Neural cell (in vitro differentiated cells): ENCODE measurements around the gene CLDND2. TPM values are rescaled to one million over a fixed set of nuclear protein-coding genes. Genes with fewer than 3 reads are reported as not detected.

Experiments used
- H2AFZ ChIP-seq: fragments of 200-600, 300-800 bp; sonication (generic), shearing (Covaris generic); 2 replicates; pipeline ENCODE4 v1.6.0; 2014; ENCODE audit warnings: low read depth, mild to moderate bottlenecking, antibody characterized with exemption, low read length, moderate library complexity
- H3F3A ChIP-seq: fragments of 200-600 bp; shearing (Covaris generic); 2 replicates; pipeline ENCODE4 v1.6.1; 2016; ENCODE audit warnings: mild to moderate bottlenecking, moderate library complexity, mixed read lengths, antibody characterized with exemption, low read length; ENCODE audit not compliant: insufficient read depth, poor library complexity, severe bottlenecking
- H3K27ac ChIP-seq: fragments of 200-600, 300-800 bp; sonication (generic), shearing (Covaris generic); 2 replicates; pipeline ENCODE4 v1.5.1; 2014; ENCODE audit warnings: mild to moderate bottlenecking, low read length, moderate library complexity
- H3K27me3 ChIP-seq: fragments of 300-800, 200-600 bp; sonication (generic), shearing (Covaris generic); 2 replicates; pipeline ENCODE4 v1.6.0; 2014; ENCODE audit warnings: mild to moderate bottlenecking, low read depth, low read length, moderate library complexity; ENCODE audit not compliant: insufficient read depth
- H3K36me3 ChIP-seq: fragments of 300-800, 200-600 bp; sonication (generic), shearing (Covaris generic); 2 replicates; pipeline ENCODE4 v1.5.1; 2014; ENCODE audit warnings: mild to moderate bottlenecking, antibody characterized with exemption, low read length, moderate library complexity; ENCODE audit not compliant: insufficient read depth
- H3K4me2 ChIP-seq: fragments of 300-800, 200-600 bp; sonication (generic), shearing (Covaris generic); 2 replicates; pipeline ENCODE4 v1.6.0; 2014; ENCODE audit warnings: mild to moderate bottlenecking, low read length
- H3K4me3 ChIP-seq: fragments of 300-800, 200-600 bp; sonication (generic), shearing (Covaris generic); 2 replicates; pipeline ENCODE4 v1.5.1; 2014; ENCODE audit warnings: mild to moderate bottlenecking, low read length, moderate library complexity
- H3K79me2 ChIP-seq: fragments of 200-600 bp; shearing (Covaris generic); replicated peaks from 2 replicates; pipeline ENCODE4 v1.6.0; 2014; ENCODE audit warnings: mild to moderate bottlenecking, low read length, moderate library complexity; ENCODE audit not compliant: insufficient read depth
- H3K9ac ChIP-seq: fragments of 300-800, 200-600 bp; sonication (generic), shearing (Covaris generic); 2 replicates; pipeline ENCODE4 v1.6.1; 2016; ENCODE audit warnings: mild to moderate bottlenecking, low read length, mixed read lengths
- H3K9me2 ChIP-seq: fragments of 200-600 bp; shearing (Covaris generic); 2 replicates; pipeline ENCODE4 v1.6.1; 2016; ENCODE audit warnings: mild to moderate bottlenecking, low read length, mixed read lengths; ENCODE audit not compliant: insufficient read depth
- H3K9me3 ChIP-seq: fragments of 200-600, 300-800 bp; sonication (generic), shearing (Covaris generic); 2 replicates; pipeline ENCODE4 v1.6.1; 2016; ENCODE audit warnings: mild to moderate bottlenecking, mixed run types, low read length, moderate library complexity, mixed read lengths
- H4K20me1 ChIP-seq: fragments of 200-600 bp; shearing (Covaris generic); 2 replicates; pipeline ENCODE4 v1.6.1; 2016; ENCODE audit warnings: mild to moderate bottlenecking, mixed run types; ENCODE audit not compliant: insufficient read depth
- EP300 ChIP-seq: fragments of 450-650 bp; conservative IDR thresholded peaks from 2 replicates; pipeline ENCODE4 v1.6.1; 2014; ENCODE audit warnings: antibody characterized with exemption, mild to moderate bottlenecking, moderate library complexity; ENCODE audit not compliant: poor library complexity, severe bottlenecking
- EZH2 ChIP-seq: fragments of 200-600, 300-800 bp; shearing (Covaris generic), sonication (generic); IDR thresholded peaks from 2 replicates; pipeline ENCODE4 v1.6.1; 2014; ENCODE audit warnings: antibody characterized with exemption, low read length, borderline replicate concordance, mild to moderate bottlenecking; ENCODE audit not compliant: insufficient read depth, poor library complexity, severe bottlenecking
- MXI1 ChIP-seq: fragments of 450-650 bp; conservative IDR thresholded peaks from 2 replicates; pipeline ENCODE4 v1.6.1; 2014; ENCODE audit warnings: antibody characterized with exemption, mild to moderate bottlenecking; ENCODE audit not compliant: poor library complexity, severe bottlenecking
- POLR2AphosphoS5 ChIP-seq: IDR thresholded peaks from 2 replicates; pipeline ENCODE4 v1.6.1; 2012
- RAD21 ChIP-seq: fragments of 450-650 bp; conservative IDR thresholded peaks from 2 replicates; pipeline ENCODE4 v1.6.1; 2014; ENCODE audit warnings: antibody characterized with exemption, mild to moderate bottlenecking, moderate library complexity
- SMC3 ChIP-seq: fragments of 450-650 bp; conservative IDR thresholded peaks from 2 replicates; pipeline ENCODE4 v1.6.1; 2014; ENCODE audit warnings: antibody characterized with exemption, mild to moderate bottlenecking, moderate library complexity; ENCODE audit not compliant: poor library complexity
- TAF1 ChIP-seq: IDR thresholded peaks from 2 replicates; pipeline ENCODE4 v1.6.1; 2012; ENCODE audit warnings: low read depth
- polyA plus RNA-seq: library from polyadenylated mRNA; depleted of rRNA; stranded (reverse); fragments of >200 nt; gene quantifications from 2 replicates; pipeline ENCODE4 v1.2.3, GENCODE V29; 2014
- TF ChIP-seq, protein P1 (sequence below): IDR thresholded peaks from 2 replicates; pipeline ENCODE4 v1.6.1; 2012; ENCODE audit warnings: borderline replicate concordance
- TF ChIP-seq, protein P2 (sequence below): fragments of 450-650 bp; IDR thresholded peaks from 2 replicates; pipeline ENCODE4 v1.5.1; 2014; ENCODE audit warnings: antibody characterized with exemption, mild to moderate bottlenecking, moderate library complexity; ENCODE audit not compliant: poor library complexity, severe bottlenecking

The CLDND2 gene
- polyA plus RNA-seq, 1 donor from 2014 or later, result not detected

DNA sequence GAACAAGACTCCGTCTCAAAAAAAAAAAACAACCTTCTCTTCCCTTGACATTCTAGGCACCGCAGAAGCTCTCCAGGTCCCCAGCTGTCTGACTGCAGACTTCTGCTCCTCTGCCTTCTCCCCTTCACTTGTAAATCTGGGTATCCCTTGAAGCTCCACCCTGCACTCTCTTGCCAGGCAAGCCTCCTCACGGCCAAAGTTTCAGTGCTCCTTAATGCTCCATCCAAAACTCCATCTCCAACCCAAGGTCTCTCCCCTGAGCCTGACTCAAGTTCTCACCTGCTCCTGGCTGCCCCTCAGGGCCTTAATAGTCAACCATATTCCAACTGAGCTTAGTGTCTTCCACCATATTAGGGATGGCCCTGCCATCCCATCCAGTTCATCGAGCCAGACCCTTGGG is 1.4 kb upstream of the CLDND2 start:
- H2AFZ ChIP-seq, result no peak overlapping the region
- no peak overlapping the region for H3K9ac ChIP-seq
- no peak overlapping the region for H3K4me3 ChIP-seq
- H3K9me3 ChIP-seq, result no peaks in the 10 kb centered on the region
- H3K27ac ChIP-seq, result no peak overlapping the region
- peaks cover 5% of the 10 kb centered on the region for H3F3A ChIP-seq
- H3K36me3 ChIP-seq, result no peaks in the 10 kb centered on the region
- H3K9me2 ChIP-seq, result no peaks in the 10 kb centered on the region
- TF ChIP-seq, protein P1, sequence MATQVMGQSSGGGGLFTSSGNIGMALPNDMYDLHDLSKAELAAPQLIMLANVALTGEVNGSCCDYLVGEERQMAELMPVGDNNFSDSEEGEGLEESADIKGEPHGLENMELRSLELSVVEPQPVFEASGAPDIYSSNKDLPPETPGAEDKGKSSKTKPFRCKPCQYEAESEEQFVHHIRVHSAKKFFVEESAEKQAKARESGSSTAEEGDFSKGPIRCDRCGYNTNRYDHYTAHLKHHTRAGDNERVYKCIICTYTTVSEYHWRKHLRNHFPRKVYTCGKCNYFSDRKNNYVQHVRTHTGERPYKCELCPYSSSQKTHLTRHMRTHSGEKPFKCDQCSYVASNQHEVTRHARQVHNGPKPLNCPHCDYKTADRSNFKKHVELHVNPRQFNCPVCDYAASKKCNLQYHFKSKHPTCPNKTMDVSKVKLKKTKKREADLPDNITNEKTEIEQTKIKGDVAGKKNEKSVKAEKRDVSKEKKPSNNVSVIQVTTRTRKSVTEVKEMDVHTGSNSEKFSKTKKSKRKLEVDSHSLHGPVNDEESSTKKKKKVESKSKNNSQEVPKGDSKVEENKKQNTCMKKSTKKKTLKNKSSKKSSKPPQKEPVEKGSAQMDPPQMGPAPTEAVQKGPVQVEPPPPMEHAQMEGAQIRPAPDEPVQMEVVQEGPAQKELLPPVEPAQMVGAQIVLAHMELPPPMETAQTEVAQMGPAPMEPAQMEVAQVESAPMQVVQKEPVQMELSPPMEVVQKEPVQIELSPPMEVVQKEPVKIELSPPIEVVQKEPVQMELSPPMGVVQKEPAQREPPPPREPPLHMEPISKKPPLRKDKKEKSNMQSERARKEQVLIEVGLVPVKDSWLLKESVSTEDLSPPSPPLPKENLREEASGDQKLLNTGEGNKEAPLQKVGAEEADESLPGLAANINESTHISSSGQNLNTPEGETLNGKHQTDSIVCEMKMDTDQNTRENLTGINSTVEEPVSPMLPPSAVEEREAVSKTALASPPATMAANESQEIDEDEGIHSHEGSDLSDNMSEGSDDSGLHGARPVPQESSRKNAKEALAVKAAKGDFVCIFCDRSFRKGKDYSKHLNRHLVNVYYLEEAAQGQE, result no peak
- no peak for TF ChIP-seq TAF1
- TF ChIP-seq MXI1, result no peak
- no peak for TF ChIP-seq EZH2
- no peak for TF ChIP-seq SMC3
- no peak for TF ChIP-seq RAD21
- TF ChIP-seq, protein P2, sequence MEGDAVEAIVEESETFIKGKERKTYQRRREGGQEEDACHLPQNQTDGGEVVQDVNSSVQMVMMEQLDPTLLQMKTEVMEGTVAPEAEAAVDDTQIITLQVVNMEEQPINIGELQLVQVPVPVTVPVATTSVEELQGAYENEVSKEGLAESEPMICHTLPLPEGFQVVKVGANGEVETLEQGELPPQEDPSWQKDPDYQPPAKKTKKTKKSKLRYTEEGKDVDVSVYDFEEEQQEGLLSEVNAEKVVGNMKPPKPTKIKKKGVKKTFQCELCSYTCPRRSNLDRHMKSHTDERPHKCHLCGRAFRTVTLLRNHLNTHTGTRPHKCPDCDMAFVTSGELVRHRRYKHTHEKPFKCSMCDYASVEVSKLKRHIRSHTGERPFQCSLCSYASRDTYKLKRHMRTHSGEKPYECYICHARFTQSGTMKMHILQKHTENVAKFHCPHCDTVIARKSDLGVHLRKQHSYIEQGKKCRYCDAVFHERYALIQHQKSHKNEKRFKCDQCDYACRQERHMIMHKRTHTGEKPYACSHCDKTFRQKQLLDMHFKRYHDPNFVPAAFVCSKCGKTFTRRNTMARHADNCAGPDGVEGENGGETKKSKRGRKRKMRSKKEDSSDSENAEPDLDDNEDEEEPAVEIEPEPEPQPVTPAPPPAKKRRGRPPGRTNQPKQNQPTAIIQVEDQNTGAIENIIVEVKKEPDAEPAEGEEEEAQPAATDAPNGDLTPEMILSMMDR, result no peak
- TF ChIP-seq EP300, result no peak
- TF ChIP-seq POLR2AphosphoS5, result no peak
- no peaks in the 10 kb centered on the region for H3K79me2 ChIP-seq
- no peak overlapping the region for H3K4me2 ChIP-seq
- H4K20me1 ChIP-seq, result no peaks in the 10 kb centered on the region
- no peaks in the 10 kb centered on the region for H3K27me3 ChIP-seq

DNA sequence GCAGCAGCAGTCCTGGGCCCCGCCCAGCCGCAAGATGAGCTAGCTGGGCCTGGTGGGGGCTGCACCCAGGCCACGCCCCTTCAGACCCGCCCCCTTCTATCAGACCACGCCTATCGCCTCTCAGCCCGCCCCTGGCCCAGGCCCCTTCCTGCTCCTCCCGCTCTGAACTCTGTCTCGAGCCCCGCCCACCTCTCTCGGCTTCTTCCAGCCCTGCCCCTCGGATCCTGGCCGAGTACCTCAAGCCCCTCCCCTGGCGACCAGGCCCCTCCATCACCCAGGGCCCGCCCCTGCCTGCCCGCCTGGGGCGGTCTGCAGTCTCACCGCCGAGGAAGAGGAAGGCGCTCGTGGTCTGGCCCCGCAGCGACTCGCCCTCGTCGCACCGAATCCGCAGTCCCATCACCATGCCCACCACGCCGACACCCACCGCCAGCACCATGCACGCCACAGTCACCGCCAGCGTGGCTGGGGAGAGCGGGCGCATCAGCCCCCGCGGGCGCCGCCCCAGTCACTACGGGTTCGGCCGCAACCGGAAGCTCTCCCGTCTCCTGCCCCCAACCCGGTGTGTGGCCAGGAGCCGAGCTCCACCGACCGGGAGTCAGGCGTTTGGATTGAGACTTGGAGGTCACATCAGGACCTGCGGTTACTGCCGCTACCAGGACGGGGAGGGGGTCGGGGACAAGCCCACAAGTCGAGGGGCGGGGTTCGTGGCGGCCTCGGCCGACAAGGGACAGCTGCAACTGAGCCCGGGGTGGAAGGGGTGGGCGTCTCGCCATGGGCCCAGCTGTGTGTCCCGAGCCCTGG is 1.0 kb downstream of the CLDND2 start:
- no peaks in the 10 kb centered on the region for H3K27me3 ChIP-seq
- no peaks in the 10 kb centered on the region for H3K9me2 ChIP-seq
- TF ChIP-seq, protein P1, result peak; percentile 20
- TF ChIP-seq MXI1, result peak; percentile 68
- TF ChIP-seq POLR2AphosphoS5, result no peak
- TF ChIP-seq, protein P2, result peak; percentile 22
- peak overlapping the region; percentile 98 for H3K4me2 ChIP-seq
- H3K4me3 ChIP-seq, result peak overlapping the region; percentile 85
- H3K27ac ChIP-seq, result peak overlapping the region; percentile 66
- H3K9ac ChIP-seq, result peak overlapping the region; percentile 83
- no peaks in the 10 kb centered on the region for H3K9me3 ChIP-seq
- peak overlapping the region; percentile 93 for H2AFZ ChIP-seq
- no peaks in the 10 kb centered on the region for H3K36me3 ChIP-seq
- H3F3A ChIP-seq, result peaks cover 5% of the 10 kb centered on the region
- no peaks in the 10 kb centered on the region for H3K79me2 ChIP-seq
- H4K20me1 ChIP-seq, result no peaks in the 10 kb centered on the region
